ENCODE data around the gene FAM89A.
"Not testable (repeated sequence)": the region's sequence is repeated elsewhere in the genome, so short reads cannot be mapped to it uniquely, and the experiment has no call there.

The FAM89A gene

DNA sequence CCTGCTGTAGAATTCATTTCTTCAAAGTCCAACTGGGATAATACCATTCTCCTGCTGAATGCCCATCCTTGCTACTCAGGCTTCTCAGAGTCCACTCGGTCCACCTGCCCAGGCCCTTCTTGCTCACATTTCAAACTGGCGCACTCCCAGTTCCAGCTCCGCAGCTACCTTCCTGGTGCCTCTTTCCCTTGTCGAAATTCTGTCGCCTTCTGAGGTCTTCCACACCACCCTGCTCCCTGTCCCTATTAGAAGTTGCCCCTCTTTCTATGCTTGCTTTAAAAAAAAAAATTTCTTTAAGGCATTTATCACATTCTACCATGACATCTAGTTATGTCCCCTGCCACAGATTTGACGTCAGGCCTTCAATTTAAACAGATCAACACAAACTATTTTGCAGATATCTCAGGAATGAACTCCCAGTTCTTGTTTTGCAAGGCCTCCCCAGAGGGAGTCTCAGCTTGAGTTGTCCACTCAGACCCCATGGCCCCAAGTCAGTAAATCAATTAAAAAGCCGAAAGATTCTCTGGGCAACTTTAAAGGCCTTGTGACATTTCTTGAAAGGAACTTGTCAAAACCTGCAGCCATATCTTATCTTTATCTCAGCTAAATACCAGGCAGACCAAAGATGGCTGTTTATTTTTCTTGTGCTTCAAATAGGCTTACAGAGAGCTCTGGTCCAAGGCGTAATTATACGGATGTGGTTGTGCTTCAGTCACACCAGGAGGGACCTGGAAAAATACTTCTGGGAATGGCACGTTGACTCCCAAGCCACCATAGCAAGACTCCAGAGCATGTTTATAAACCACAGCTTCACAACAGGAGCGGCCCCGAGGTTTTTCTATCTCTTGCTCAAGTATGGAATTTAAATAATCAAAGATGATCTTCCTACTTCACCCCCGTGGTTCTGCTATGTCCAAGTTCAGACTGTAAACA lies 2.2 kb downstream of the FAM89A start:
- no peak overlapping the region for H3K4me3 ChIP-seq (ENCODE audit: low read depth, low read length)
- DNase-seq (ENCODE audit: low read depth): no peak

DNA sequence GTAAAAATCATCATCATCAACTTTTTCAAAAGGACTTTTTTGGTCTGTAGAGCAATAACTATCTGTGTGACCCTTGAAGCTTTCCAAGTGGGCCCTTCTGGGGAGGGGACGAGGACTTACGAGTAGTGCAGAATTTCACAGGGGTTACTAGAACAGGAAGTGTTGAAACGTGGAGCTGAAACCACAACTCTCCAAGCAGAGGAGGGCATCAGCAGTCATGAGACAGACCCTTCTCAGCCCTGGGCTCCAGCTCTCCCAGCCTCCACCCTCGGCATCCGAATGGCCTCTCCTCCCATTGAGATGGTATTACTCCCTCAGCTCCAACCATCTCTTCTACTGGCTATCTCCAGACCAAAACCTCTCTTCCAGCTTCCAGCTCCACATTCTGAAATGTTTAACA lies 3.6 kb downstream of the FAM89A start:
- DNase-seq (ENCODE audit: low read depth): no peak
- no peak overlapping the region for H3K4me3 ChIP-seq (ENCODE audit: low read depth, low read length)

DNA sequence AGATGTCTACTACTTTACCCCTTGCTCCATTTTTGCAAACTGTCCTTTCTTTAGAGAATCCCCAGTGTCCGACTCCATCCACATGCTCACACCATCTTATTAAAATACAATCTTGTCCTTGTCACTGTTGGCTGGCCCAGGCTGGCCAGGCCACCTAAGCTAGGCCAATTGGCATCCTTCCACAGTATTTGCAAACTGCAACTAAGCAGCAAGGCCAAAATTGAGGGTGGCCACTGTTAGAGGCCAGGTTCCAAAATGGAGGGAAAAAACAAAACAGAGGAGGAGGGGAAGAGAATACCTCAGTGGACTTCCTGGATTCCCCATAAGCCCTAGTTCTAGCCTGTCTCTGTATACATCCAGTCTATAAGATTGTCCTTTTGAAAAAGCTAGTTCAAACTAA lies 4.3 kb downstream of the FAM89A start:
- no peak for DNase-seq (ENCODE audit: low read depth)
- H3K4me3 ChIP-seq (ENCODE audit: low read depth, low read length): no peak overlapping the region

DNA sequence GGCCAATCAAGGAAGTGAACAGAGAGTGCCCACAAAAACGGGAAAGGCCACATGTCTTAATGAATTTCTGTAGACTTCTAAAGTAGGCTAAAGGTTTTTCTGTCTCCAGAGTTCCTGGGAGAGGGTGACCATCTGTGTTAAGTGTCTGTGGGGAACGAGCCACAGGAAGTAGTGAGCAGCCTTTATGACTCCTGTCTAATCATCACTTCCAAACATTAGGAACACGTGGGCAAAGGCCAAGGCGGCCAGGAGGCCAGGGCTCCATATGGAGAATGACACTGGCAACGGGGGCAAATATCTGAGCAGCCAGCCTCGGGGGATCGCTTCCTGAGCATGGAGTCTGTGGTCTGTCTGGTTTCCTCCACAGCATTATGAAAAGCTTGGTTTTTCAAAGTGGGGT lies 7.1 kb downstream of the FAM89A start:
- no peak for DNase-seq (ENCODE audit: low read depth)
- no peak overlapping the region for H3K4me3 ChIP-seq (ENCODE audit: low read depth, low read length)

DNA sequence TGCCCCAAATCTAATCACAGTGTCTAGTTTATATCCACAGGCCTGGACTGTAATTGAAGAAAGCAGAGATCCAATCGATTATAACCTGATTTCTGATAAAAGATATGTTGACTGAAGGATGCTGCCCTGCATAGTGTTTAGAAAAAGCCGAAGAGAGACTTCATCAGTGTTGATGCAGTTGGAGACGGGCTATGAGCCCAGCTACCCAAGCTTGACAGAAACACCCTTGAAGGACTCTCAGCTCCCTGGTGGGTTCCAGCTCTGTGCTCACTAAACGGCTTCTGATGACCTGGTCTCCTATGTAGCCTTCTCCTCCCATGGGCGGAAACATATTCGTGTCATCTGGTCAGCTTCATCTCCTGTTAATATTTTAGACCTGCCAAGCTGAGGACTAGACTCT lies 10.2 kb downstream of the FAM89A start:
- DNase-seq (ENCODE audit: low read depth): no peak
- H3K4me3 ChIP-seq (ENCODE audit: low read depth, low read length): no peak overlapping the region

DNA sequence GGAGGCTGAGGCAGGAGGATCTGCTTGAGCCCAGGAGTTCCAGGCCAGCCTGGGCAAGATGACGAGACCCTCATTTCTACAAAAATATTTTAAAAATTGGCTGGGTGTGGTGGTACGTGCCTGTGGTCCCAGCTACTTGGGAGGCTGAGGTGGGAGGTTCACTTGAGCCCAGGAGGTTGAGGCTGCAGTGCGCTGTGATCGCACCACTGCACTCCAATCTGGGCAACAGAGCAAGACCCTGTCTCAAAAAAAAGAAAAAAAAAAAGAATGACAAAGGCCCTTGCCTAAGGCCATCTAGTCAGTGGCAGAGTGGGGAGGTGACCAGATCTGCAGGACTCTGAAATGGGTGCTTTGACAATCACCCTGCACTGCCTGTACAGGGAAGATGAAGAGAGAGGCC lies 10.8 kb downstream of the FAM89A start:
- H3K4me3 ChIP-seq (ENCODE audit: low read depth, low read length); DNase-seq (ENCODE audit: low read depth): not testable (repeated sequence)

DNA sequence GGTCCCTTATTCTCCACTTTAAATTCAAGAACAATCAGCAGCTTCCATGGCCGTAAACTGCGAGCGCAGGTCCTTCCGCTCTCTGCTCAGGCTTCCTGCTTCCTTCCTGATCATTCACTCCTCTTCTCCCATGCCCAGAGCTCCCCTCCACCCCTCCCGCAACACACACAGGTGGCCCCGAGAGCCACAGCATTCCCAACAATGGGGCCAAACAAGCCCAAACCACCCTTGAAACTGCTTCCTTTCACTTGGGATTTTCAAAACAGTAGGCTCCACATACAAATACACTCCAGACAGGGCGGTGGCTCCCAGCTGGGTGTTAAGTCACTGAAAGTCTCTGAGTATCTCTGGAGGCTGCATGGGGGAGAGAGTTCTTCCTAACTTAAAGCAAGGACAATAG lies 11.4 kb downstream of the FAM89A start:
- no peak overlapping the region for H3K4me3 ChIP-seq (ENCODE audit: low read depth, low read length)
- no peak for DNase-seq (ENCODE audit: low read depth)

DNA sequence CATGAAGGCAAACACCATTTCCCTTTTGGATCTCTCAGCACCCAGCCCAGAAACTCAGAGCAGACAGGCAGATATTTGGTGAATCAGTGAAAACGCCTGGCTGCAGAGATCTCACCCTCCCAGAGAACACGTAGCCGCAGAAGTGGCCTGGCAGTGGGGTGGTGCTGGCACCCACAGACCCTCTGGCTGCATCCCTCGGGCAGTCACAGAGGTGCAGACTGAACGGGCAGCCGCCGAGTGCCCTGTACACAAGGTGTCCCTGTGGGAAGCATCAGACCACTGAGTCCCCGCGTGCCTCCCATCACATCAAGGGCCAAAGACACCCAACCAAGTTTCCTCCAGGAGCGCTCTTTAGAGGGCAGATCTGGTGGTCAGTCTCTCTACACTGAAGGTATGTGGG lies 12.1 kb downstream of the FAM89A start:
- no peak overlapping the region for H3K4me3 ChIP-seq (ENCODE audit: low read depth, low read length)
- DNase-seq (ENCODE audit: low read depth): no peak

DNA sequence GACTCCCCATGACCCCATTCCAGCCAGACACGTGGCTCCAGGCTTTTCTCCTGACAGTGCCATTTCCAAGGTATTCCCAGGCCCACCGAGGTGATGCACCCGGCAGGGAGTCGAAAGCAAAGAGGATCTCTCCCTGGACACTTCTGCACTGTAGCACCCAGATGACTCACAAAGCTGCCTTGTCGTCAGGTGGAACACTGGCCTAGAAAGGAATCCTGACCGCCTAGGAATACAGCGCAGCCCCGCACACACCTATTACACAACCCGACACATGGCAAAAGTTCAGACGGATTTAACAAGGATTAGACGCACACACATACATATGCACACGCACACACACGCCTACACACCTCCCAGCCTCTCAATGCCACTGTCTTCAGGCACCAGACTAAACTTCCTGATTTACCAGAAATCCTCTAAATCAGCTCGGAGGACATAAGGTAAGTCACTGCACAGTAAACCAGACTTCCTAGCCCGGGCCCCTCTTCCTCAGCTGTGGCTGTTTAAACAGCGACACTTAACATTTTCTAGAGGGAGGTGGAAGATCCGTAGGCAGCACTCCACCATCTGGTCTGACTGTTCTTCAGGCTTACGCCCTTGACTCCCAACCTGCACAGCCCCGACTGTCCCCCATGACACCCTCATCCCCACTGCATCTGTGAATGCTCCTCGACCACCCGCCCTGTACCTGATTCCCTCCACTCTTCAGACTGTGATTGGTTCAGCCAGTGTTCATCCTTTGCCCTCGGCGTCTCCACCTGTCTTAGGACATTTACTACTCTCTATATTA lies 12.7 kb downstream of the FAM89A start:
- no peak overlapping the region for H3K4me3 ChIP-seq (ENCODE audit: low read depth, low read length)
- no peak for DNase-seq (ENCODE audit: low read depth)

DNA sequence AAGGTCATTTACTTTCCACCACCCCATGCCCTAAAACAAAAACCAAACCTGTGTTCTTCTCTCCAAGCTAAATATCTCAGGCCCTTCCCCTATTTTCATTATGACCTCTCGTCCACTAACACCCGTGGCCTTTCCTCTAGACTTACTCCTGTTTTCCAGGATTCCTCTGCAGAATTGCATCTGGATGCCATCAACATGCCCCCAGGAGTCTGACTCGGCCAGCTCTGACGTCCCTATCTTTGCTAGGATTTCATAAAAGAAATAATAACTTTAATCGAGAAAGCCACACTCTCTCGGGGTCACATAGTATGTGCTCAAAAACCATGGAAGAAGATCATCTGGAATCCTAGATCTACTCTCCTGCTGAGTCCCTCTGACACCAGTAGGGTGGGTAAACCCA lies 13.5 kb downstream of the FAM89A start:
- no peak for DNase-seq (ENCODE audit: low read depth)
- no peak overlapping the region for H3K4me3 ChIP-seq (ENCODE audit: low read depth, low read length)

DNA sequence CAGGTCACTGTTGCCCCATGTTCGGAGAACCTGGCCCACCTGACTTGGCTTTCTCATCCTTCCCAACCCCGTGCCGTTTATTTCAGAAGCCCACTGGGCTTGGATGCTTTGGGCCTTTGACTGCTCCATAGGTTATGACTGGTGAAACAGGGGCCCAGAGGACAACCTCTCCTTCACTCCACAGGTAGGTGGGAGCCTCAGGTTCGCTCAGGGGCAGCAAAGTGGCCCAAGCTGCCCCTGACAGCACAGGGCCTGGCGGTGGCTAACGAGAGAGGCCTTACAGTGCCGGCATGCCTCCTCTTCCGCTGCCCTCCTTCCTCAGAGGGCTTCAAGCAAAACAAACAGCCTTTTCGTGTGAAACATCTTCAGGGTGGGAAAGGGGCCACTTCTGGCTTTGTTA lies 16.9 kb downstream of the FAM89A start:
- no peak for DNase-seq (ENCODE audit: low read depth)
- no peak overlapping the region for H3K4me3 ChIP-seq (ENCODE audit: low read depth, low read length)

DNA sequence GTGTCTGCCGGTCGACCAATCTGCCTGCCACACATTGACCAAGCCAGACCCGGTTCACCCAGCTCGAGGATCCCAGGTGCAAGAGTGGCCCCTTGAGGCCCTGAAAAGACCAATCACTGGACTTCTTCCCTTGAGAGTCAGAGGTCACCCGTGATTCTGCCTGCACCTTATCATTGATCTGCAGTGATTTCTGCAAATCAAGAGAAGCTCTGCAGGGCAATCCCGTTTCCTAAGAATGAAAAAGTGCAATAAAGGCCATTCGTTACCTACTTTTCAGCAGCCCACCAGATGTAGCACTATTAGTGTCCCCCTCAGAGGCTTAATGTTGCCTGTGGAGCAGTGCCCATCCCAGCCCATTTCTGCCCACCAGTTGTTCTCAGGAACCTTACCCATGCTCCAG lies 17.5 kb downstream of the FAM89A start:
- not testable (repeated sequence) for DNase-seq (ENCODE audit: low read depth); H3K4me3 ChIP-seq (ENCODE audit: low read depth, low read length)

DNA sequence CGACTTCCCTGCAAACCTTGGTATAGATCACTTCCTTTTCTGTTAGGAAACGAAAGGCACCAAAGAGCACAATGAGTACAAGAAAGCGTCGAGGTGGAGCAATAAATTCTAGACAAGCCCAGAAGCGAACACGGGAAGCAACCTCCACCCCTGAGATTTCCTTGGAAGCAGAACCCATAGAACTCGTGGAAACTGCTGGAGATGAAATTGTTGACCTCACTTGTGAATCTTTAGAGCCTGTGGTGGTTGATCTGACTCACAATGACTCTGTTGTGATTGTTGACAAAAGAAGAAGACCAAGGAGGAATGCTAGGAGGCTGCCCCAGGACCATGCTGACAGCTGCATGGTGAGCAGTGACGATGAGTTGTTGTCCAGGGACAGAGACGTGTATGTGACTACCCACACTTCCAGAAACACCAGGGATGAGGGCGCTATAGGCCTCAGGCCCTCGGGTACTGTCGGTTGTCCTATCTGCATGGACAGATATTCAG lies 18.5 kb downstream of the FAM89A start:
- H3K4me3 ChIP-seq (ENCODE audit: low read depth, low read length): no peak overlapping the region
- peak; percentile 36 for DNase-seq (ENCODE audit: low read depth)

DNA sequence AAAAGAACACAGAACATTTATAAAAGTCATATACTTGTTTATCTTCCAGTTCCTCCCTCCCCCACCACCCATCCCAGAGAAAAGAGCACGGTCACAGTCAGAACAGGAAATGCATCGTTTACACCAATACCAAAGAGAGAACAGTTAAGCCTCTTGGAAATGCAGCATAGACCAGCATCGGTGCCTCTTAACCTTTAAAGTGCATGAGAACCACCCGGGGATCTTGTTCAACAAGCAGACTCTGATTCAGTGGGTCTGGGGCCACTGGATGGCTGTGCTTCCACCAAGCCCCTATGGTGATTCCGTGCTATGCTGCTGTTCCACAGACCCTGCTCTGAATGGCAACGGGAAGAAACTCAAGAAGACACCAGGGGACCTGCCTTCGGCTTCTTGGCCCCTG lies 19.2 kb downstream of the FAM89A start:
- DNase-seq (ENCODE audit: low read depth): peak; percentile 56
- no peak overlapping the region for H3K4me3 ChIP-seq (ENCODE audit: low read depth, low read length)

DNA sequence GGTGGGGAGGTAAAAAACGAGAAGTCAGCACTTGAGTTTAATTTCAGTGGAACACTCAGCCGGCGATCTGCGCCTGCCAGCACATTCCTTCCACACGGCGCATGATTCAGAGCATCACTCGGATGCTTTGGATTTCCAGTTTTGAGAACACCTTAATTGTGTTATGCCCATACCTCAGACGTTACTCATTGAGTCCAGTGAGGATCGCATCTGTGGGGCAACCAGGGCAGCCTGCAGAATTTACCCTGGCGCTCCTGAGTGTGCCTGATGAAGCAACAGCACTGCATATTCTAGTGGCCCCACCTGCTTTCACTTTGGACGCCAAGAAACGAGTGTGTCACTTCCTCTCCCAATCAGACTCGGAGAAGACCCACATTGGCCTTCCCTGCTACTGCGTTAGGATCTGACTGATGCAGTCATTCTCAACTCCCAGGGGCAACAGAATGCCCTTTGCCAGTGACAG lies 19.9 kb downstream of the FAM89A start:
- no peak overlapping the region for H3K4me3 ChIP-seq (ENCODE audit: low read depth, low read length)
- peak; percentile 18 for DNase-seq (ENCODE audit: low read depth)

DNA sequence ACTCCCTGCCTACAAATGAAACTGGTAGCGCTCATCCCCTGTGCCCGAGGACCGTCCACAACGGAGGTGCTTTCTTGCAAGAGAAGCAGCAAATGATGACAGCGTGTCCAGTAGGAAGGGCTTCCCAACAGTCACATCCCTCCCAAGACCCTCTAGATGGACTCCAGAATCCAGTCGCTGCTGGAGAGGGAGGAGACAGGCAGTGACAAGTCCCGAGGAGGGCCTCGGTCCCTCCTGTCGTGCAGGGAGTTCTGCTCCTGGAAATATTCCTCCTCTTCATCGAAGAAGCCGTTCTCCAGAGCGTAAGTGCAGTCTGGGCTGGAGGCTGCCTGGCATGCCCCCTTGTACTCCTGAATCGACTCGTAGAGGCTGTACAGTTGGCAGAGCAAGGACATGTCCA lies 20.3 kb downstream of the FAM89A start:
- DNase-seq (ENCODE audit: low read depth): no peak
- H3K4me3 ChIP-seq (ENCODE audit: low read depth, low read length): no peak overlapping the region

DNA sequence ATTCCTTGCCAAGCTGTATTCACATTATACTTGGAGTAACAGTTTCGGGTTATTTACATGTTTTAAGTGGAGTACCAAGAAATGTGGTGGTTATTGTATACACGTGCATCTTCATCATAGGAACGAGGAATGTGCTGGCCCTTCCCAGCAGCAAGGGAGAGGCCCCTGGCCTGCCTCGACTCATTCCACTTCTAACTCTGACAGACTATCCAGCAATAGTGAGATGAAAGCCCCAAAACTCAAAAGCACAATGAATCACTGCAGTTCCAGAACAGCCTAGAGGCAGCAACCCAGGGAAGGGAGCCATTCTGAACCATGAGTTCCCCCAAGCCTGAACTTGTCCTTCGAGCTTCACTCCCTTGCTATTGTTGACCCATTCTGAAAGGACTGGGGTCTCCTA lies 23.1 kb downstream of the FAM89A start:
- H3K4me3 ChIP-seq (ENCODE audit: low read depth, low read length): no peak overlapping the region
- no peak for DNase-seq (ENCODE audit: low read depth)

DNA sequence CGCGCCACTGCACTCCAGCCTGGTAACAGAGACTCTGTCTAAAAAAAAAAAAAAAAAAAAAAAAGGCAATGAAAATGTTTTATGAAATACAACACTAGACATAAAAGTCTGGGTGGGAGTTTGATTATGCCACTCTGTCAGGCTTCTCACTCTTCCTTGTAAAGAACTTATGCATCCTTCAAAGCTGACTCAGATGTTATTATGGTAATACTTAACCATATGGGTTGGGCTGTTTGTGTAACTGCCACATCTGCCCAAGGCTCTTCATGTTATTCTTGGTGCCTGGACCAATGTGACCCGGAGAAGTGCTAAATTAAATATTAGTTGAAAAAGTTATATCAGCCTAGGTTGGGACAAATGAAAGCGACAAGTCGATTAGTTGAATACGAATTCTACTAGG lies 23.8 kb downstream of the FAM89A start:
- H3K4me3 ChIP-seq (ENCODE audit: low read depth, low read length): no peak overlapping the region
- no peak for DNase-seq (ENCODE audit: low read depth)

DNA sequence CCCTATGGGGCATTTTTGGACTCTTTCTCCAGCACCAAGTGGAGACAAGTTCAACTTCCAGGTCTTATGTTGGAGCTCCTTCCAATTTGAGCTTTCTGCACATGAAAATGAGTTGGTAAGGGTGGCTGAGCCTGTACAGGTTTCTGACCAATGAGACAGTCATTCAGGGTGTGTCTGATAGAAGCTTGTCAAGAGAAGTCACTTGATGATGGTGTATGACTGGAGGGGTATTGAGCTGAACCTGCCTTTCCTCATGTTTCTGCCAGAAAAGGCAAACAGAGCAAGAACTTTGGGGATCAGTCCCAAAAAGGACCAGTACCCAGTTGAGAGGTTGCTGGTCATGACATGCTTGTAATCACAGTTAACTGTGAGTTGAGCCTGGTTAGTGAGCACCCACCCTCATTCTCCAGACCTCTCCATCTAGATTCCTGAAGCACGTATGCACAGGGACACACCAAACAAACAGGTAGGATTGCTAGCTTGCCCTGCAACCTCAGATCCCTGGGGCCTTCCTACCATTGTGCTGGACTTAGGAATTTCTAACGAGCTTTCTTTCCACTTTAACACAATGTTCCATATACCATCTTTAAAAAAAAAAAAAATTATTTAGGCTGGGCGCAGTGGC lies 26.6 kb downstream of the FAM89A start:
- no peak for DNase-seq (ENCODE audit: low read depth)
- H3K4me3 ChIP-seq (ENCODE audit: low read depth, low read length): no peak overlapping the region

DNA sequence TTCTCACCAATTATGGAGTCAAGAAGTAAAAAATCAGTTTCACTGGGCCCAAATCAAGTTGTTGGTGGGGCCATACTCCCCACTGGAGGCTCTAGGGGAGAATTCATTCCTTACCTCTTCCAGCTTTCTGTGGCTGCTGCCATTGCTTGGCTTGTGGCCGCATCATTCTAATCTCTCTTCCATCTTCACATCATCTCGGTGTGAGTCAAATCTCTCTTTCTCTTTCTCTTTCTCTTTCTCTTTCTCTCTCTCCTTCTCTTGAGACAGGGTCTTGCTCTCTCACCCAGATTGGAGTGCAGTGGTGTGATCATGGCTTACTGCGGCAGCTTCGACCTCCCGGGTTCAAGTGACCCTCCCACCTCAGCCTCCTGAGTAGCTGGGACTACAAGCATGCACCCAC lies 28.1 kb downstream of the FAM89A start:
- H3K4me3 ChIP-seq (ENCODE audit: low read depth, low read length): no peak overlapping the region
- no peak for DNase-seq (ENCODE audit: low read depth)

Measured in skeletal muscle cell (primary cell).